Muscle layer of colon (tissue), 2 donors: ENCODE results near the gene ABCC3.
"Not testable (repeated sequence)": the region's sequence is repeated elsewhere in the genome, so short reads cannot be mapped to it uniquely, and the experiment has no call there.

ENCODE experiments used
- H3K27ac ChIP-seq: one replicate; pipeline ENCODE4 v1.7.0; 2013; ENCODE audit warnings: low read depth, mild to moderate bottlenecking, low read length, moderate library complexity
- H3K27me3 ChIP-seq, 2 donors: one replicate each; pipeline ENCODE4 v1.7.0; 2013; ENCODE audit warnings: low read length in 2 of 2, mild to moderate bottlenecking in 2 of 2; ENCODE audit not compliant: insufficient read depth in 2 of 2, control insufficient read depth in 1 of 2
- H3K36me3 ChIP-seq: one replicate; pipeline ENCODE4 v1.7.0; 2013; ENCODE audit warnings: mild to moderate bottlenecking, low read length; ENCODE audit not compliant: insufficient read depth
- H3K4me1 ChIP-seq: one replicate; pipeline ENCODE4 v1.7.0; 2013; ENCODE audit warnings: mild to moderate bottlenecking, low read length; ENCODE audit not compliant: insufficient read depth
- H3K4me3 ChIP-seq, 2 donors: one replicate each; pipeline ENCODE4 v1.7.0; 2013; ENCODE audit warnings: low read length in 2 of 2, low read depth in 1 of 2, mild to moderate bottlenecking in 1 of 2, moderate library complexity in 1 of 2
- H3K9ac ChIP-seq: one replicate; pipeline ENCODE4 v1.7.0; 2013; ENCODE audit warnings: low read length
- H3K9me3 ChIP-seq: one replicate; pipeline ENCODE4 v1.7.0; 2013; ENCODE audit warnings: mild to moderate bottlenecking, low read length
- donor health status: abdominal sarcoma.
- donor health status: Adenocarcinoma of cecum.

The ABCC3 gene

DNA sequence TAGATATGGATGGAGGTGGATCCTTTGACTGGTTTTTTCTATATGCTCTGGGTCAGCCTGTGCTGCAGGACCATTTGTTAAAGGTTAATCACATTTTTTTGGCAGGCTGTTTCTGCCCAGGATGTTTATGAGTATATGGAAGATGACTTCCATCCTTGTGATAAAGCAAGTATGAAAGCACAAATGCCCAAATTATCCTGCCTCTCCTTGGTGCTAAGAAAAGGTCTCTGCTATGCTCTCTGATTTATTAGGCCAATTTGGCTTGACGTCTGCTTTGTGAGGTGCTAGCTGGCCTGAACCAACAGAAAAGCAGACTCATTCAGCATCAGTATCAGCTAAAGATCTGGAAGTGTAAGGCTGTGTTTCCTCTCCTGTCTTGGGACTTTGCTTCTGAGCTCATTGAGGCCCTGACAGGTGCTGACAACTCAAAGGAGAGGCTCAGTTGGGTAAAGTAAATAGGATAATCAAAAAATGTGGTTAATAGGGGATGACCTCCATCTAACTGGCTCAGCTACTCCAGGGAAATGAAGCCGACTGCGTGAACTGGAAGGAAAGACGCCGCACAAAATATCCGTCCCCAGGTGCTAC lies 57.9 kb downstream of the ABCC3 start:
- Histone ChIP-seq H3K9ac (no peak overlapping the region), H3K9me3 (no peaks in the 10 kb centered on the region), H3K27ac (peak overlapping the region; percentile 12), H3K36me3 (peaks cover 49% of the 10 kb centered on the region), H3K4me1 (peaks cover 42% of the 10 kb centered on the region), H3K27me3 (no peaks in the 10 kb centered on the region), H3K4me3 (no peak overlapping the region)

GRCh38 chr17:50693036-50693682 lies 58.5 kb downstream of the ABCC3 start:
- Histone ChIP-seq H3K36me3 (peaks cover 55% of the 10 kb centered on the region), H3K9me3 (no peaks in the 10 kb centered on the region), H3K4me1 (peaks cover 42% of the 10 kb centered on the region), H3K27ac (peak overlapping the region; percentile 48), H3K4me3 (no peak overlapping the region), H3K9ac (no peak overlapping the region), H3K27me3 (no peaks in the 10 kb centered on the region)

DNA sequence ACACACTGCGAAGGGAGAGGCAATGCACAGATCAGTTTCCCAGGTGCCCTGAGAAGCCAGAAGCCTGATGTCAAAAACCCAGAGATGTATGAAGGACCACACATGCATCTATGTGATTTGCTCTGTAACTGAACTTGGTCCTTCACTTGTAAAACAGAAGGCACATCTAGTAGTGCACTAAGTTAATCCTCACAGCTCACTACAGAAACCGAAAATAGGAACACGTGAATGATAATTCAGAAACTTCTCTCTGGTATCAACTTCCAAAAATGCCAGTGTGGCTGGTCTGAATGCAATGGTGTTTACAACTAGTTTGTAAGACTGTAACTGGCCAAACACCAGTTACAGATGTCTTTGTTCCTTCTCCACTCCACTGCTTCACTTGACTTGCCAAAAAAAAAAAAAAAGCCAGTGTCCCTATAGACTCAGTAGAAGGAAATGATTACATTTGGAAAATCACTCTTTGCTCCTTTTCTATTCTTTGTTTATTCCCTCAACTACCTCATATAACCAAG lies 61.7 kb downstream of the ABCC3 start:
- H3K9me3 ChIP-seq, result no peaks in the 10 kb centered on the region
- H3K9ac ChIP-seq, result no peak overlapping the region
- peaks cover 39% of the 10 kb centered on the region for H3K4me1 ChIP-seq
- peaks cover 68% of the 10 kb centered on the region for H3K36me3 ChIP-seq
- no peak overlapping the region for H3K27ac ChIP-seq
- H3K4me3 ChIP-seq, result no peak overlapping the region
- H3K27me3 ChIP-seq, result no peaks in the 10 kb centered on the region

GRCh38 chr17:50697062-50697461 lies 62.4 kb downstream of the ABCC3 start:
- Histone ChIP-seq H3K27ac (no peak overlapping the region), H3K36me3 (peaks cover 61% of the 10 kb centered on the region), H3K9ac (no peak overlapping the region), H3K4me3 (no peak overlapping the region), H3K9me3 (no peaks in the 10 kb centered on the region), H3K4me1 (peaks cover 35% of the 10 kb centered on the region), H3K27me3 (no peaks in the 10 kb centered on the region)

DNA sequence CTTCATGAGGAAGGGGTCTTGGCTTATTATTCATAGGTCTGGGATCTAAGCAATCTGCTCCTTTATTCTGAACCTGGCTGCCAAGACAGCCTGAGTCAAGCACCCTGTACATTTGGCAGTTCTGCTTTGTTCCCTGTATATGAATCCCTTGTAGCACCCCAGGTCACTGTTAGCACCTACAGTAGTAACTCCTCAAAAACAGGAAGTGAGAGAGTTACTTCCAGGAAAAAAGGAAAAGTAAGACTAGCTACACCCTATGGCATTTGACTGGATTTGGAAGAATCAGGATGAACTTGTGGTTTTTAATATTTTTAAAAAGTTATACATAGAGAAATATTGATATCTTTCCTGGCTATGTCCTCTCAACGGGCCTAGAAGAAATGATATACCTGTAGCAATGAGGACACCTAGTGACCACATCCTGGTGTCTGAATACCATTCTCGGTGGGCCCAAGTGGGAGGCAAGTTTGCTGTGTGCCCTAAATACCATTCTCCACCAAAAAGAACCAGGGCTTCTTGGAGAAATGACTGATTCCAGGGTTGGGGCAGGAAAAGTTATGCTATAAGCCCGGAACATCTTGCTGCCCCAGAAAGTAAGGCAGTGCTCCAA lies 63.1 kb downstream of the ABCC3 start:
- H3K27me3 ChIP-seq, result no peaks in the 10 kb centered on the region
- H3K4me3 ChIP-seq, result no peak overlapping the region
- H3K9me3 ChIP-seq, result no peaks in the 10 kb centered on the region
- H3K9ac ChIP-seq, result no peak overlapping the region
- no peak overlapping the region for H3K27ac ChIP-seq
- H3K36me3 ChIP-seq, result peaks cover 65% of the 10 kb centered on the region
- peaks cover 28% of the 10 kb centered on the region for H3K4me1 ChIP-seq

- Histone ChIP-seq H3K36me3 (peaks cover 57% of the 10 kb centered on the region), H3K4me3 (no peak overlapping the region), H3K4me1 (peaks cover 25% of the 10 kb centered on the region), H3K9ac (no peak overlapping the region), H3K9me3 (no peaks in the 10 kb centered on the region), H3K27me3 (no peaks in the 10 kb centered on the region), H3K27ac (no peak overlapping the region)
These were observed 64.7 kb downstream of the ABCC3 start for GRCh38 chr17:50699410-50699809.

DNA sequence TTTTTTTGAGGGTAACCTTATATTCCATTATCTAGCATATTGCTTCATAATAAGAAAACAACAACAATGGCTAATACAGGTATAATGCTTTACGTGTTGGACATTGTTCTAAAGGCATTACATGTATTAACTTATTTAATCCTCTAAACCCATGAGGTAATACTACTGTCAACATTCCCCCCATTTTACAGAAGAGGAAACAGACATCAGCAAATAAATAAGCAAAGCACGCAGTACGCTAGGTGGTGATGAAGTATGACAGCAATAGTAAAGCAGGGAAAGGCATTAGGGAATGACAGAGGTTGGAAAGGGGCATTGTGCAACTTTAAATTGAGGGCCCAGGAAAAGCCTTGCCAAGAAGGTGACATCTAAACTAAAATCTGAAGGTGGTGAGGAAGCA lies 68.5 kb downstream of the ABCC3 start:
- H3K4me1 ChIP-seq, result peaks cover 32% of the 10 kb centered on the region
- H3K27me3 ChIP-seq, result no peaks in the 10 kb centered on the region
- H3K9me3 ChIP-seq, result no peaks in the 10 kb centered on the region
- peaks cover 30% of the 10 kb centered on the region for H3K36me3 ChIP-seq
- no peak overlapping the region for H3K27ac ChIP-seq
- no peak overlapping the region for H3K9ac ChIP-seq
- H3K4me3 ChIP-seq, result no peak overlapping the region

- no peaks in the 10 kb centered on the region for H3K27me3 ChIP-seq
- no peaks in the 10 kb centered on the region for H3K9me3 ChIP-seq
- peaks cover 13% of the 10 kb centered on the region for H3K36me3 ChIP-seq
- H3K9ac ChIP-seq, result peak within 1 kb of the TSS; percentile 94
- peak within 1 kb of the TSS; percentile 47 to 71 for H3K4me3 ChIP-seq
- H3K4me1 ChIP-seq, result peaks cover 39% of the 10 kb centered on the region
- H3K27ac ChIP-seq, result peak within 1 kb of the TSS; percentile 82
These were observed 72.8 kb downstream of the ABCC3 start, which contains the start of gene ANKRD40 for GRCh38 chr17:50707289-50708049. ANKRD40 (minus strand) TSS chr17:50707914; CDS start chr17:50707654, 260 bp downstream.

- Histone ChIP-seq H3K27ac (peak overlapping the region; percentile 82), H3K9ac (peak overlapping the region; percentile 94), H3K27me3 (no peaks in the 10 kb centered on the region), H3K9me3 (no peaks in the 10 kb centered on the region), H3K36me3 (peaks cover 5% of the 10 kb centered on the region), H3K4me1 (peaks cover 35% of the 10 kb centered on the region), H3K4me3 (peak overlapping the region; percentile 4 to 71)
These were observed 73.6 kb downstream of the ABCC3 start for GRCh38 chr17:50708050-50709000.

GRCh38 chr17:50709053-50709452 lies 74.4 kb downstream of the ABCC3 start:
- Histone ChIP-seq H3K4me1 (peaks cover 28% of the 10 kb centered on the region), H3K9ac (peak overlapping the region; percentile 94), H3K4me3 (peak overlapping the region in 1 of 2 donors; percentile 71), H3K27ac (peak overlapping the region; percentile 82)
- H3K36me3 ChIP-seq, H3K9me3 ChIP-seq, H3K27me3 ChIP-seq: not testable (repeated sequence)
